Erythroblast (primary cell): ENCODE data around the gene NINJ2.

ENCODE experiments used
- GATA1 ChIP-seq: IDR thresholded peaks from 2 replicates; pipeline ENCODE4 v1.6.1; 2011; ENCODE audit warnings: low read depth, mild to moderate bottlenecking, control low read depth, low read length, moderate library complexity
- POLR2A ChIP-seq: IDR thresholded peaks from 2 replicates; pipeline ENCODE4 v1.6.1; 2011; ENCODE audit warnings: mild to moderate bottlenecking, low read length

GRCh38 chr12:701896-702539 lies 38.8 kb upstream of the NINJ2 start:
- TF ChIP-seq POLR2A (no peak), GATA1 (no peak)
